ENCODE measurements around the gene TMCO6.
"Not testable (repeated sequence)": the region's sequence is repeated elsewhere in the genome, so short reads cannot be mapped to it uniquely, and the experiment has no call there.

The TMCO6 gene

GRCh38 chr5:140622301-140622700 is 16.9 kb upstream of the TMCO6 start (continued):
- TF ChIP-seq ZNF18 (tag by site-specific recombination; IDR thresholded peaks at IDR 0.05) (no peak), KLF10 (tag by site-specific recombination; IDR thresholded peaks at IDR 0.05) (no peak), ZNF354C (tag by site-specific recombination; IDR thresholded peaks at IDR 0.05; ENCODE audit: borderline replicate concordance, low read depth) (no peak)

GRCh38 chr5:140623061-140623460 is 16.2 kb upstream of the TMCO6 start:
- H3K4me1 ChIP-seq (ENCODE audit: control insufficient read depth, insufficient read depth, low read length); POLR2A ChIA-PET; H3K9me3 ChIP-seq (ENCODE audit: control insufficient read depth, insufficient read depth, low read depth, low read length); H3K27ac ChIP-seq (ENCODE audit: extremely low read depth, low read depth, low read length); H3K4me3 ChIP-seq (ENCODE audit: low read depth, low read length); H3K36me3 ChIP-seq (ENCODE audit: control insufficient read depth in 2 of 2, insufficient read depth in 1 of 2, low read length in 2 of 2): not testable (repeated sequence)
- CTCF ChIA-PET: interaction anchor here (0.6 to 2.2 kb wide), 3 partner anchors 12 to 378 kb away, joined by 3 to 8 read pairs (median 4); no protein-coding TSS in a partner anchor

GRCh38 chr5:140624886-140625285 is 14.4 kb upstream of the TMCO6 start:
- POLR2A ChIA-PET: interaction anchor here (0.6 kb wide), 1 partner anchor 85 kb away, joined by 3 read pairs; no protein-coding TSS in a partner anchor
- not testable (repeated sequence) for H3K4me1 ChIP-seq (ENCODE audit: control insufficient read depth, insufficient read depth, low read length); H3K36me3 ChIP-seq (ENCODE audit: control insufficient read depth in 2 of 2, insufficient read depth in 1 of 2, low read length in 2 of 2); H3K9me3 ChIP-seq (ENCODE audit: control insufficient read depth, insufficient read depth, low read depth, low read length); H3K27ac ChIP-seq (ENCODE audit: extremely low read depth, low read depth, low read length); H3K4me3 ChIP-seq (ENCODE audit: low read depth, low read length)
- CTCF ChIA-PET: interaction anchor here (0.8 kb wide), 1 partner anchor 11 kb away, joined by 3 read pairs; no protein-coding TSS in a partner anchor

DNA sequence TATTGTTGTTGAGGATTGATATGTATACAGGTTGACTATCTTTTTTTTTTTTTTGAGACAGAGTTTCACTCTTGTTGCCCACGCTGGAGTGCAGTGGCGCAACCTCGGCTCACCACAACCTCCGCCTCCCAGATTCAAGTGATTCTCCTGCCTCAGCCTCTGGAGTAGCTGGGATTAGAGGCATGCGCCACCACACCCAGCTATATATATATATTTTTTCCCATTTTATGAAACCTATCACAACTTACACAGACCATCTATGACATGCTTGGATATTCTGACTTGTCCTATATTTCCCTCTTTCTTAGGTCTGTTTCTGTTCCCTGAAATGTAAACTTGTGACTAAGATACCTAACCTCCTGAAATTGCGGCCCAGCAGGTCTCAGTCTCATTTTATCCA is 11.3 kb upstream of the TMCO6 start:
- POLR2A ChIA-PET: interaction anchor here (1.1 kb wide), 1 partner anchor 15 kb away, joined by 3 read pairs; no protein-coding TSS in a partner anchor
- Histone ChIP-seq H3K9me3 (ENCODE audit: control insufficient read depth, insufficient read depth, low read depth, low read length) (no peaks in the 10 kb centered on the region; the same call in 1 of the 2 replicates), H3K36me3 (ENCODE audit: control insufficient read depth in 2 of 2, insufficient read depth in 1 of 2, low read length in 2 of 2) (no peaks in the 10 kb centered on the region), H3K4me1 (ENCODE audit: control insufficient read depth, insufficient read depth, low read length) (no peaks in the 10 kb centered on the region), H3K4me3 (ENCODE audit: low read depth, low read length) (no peak overlapping the region), H3K27ac (ENCODE audit: extremely low read depth, low read depth, low read length) (no peak overlapping the region)
- CTCF ChIA-PET: interaction anchor here (0.8 to 0.9 kb wide), 3 partner anchors 10 to 54 kb away, joined by 3 to 5 read pairs (median 4); no protein-coding TSS in a partner anchor
- TF ChIP-seq ZNF768 (tag by site-specific recombination; IDR thresholded peaks at IDR 0.05): no peak
- TF ChIP-seq ZNF623 (tag by site-specific recombination; IDR thresholded peaks at IDR 0.05): no peak
- no peak for TF ChIP-seq ZNF211 (tag by site-specific recombination; IDR thresholded peaks at IDR 0.05; ENCODE audit: low read depth)
- TF ChIP-seq, protein P1, sequence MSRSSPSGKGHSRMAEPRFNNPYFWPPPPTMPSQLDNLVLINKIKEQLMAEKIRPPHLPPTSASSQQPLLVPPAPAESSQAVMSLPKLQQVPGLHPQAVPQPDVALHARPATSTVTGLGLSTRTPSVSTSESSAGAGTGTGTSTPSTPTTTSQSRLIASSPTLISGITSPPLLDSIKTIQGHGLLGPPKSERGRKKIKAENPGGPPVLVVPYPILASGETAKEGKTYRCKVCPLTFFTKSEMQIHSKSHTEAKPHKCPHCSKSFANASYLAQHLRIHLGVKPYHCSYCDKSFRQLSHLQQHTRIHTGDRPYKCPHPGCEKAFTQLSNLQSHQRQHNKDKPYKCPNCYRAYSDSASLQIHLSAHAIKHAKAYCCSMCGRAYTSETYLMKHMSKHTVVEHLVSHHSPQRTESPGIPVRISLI (tag by site-specific recombination; IDR thresholded peaks at IDR 0.05): peak; percentile 67; the same call in 1 of the 2 replicates
- TF ChIP-seq, protein P2, sequence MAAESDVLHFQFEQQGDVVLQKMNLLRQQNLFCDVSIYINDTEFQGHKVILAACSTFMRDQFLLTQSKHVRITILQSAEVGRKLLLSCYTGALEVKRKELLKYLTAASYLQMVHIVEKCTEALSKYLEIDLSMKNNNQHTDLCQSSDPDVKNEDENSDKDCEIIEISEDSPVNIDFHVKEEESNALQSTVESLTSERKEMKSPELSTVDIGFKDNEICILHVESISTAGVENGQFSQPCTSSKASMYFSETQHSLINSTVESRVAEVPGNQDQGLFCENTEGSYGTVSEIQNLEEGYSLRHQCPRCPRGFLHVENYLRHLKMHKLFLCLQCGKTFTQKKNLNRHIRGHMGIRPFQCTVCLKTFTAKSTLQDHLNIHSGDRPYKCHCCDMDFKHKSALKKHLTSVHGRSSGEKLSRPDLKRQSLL (tag by site-specific recombination; IDR thresholded peaks at IDR 0.05): no peak
- 0 out of 2 replicates have a peak, but pooled peaks have one; percentile 33 for TF ChIP-seq ZNF184 (tag by site-specific recombination; IDR thresholded peaks at IDR 0.05)
- TF ChIP-seq ZNF558 (tag by site-specific recombination; IDR thresholded peaks at IDR 0.05): peak; percentile 72; the same call in 1 of the 2 replicates
- peak; percentile 97 for TF ChIP-seq ZNF280D (tag by site-specific recombination; IDR thresholded peaks at IDR 0.05)
- no peak for TF ChIP-seq SCRT1 (tag by site-specific recombination; IDR thresholded peaks at IDR 0.05; ENCODE audit: borderline replicate concordance)
- TF ChIP-seq ZBTB7A (tag by site-specific recombination; IDR thresholded peaks at IDR 0.05; ENCODE audit: low read depth): no peak
- TF ChIP-seq, protein P3, sequence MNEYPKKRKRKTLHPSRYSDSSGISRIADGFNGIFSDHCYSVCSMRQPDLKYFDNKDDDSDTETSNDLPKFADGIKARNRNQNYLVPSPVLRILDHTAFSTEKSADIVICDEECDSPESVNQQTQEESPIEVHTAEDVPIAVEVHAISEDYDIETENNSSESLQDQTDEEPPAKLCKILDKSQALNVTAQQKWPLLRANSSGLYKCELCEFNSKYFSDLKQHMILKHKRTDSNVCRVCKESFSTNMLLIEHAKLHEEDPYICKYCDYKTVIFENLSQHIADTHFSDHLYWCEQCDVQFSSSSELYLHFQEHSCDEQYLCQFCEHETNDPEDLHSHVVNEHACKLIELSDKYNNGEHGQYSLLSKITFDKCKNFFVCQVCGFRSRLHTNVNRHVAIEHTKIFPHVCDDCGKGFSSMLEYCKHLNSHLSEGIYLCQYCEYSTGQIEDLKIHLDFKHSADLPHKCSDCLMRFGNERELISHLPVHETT (tag by site-specific recombination; IDR thresholded peaks at IDR 0.05): 0 out of 2 replicates have a peak, but pooled peaks have one; percentile 33
- TF ChIP-seq ZNF404 (tag by site-specific recombination; IDR thresholded peaks at IDR 0.05): no peak
- peak; percentile 23 for TF ChIP-seq ZNF510 (tag by site-specific recombination; IDR thresholded peaks at IDR 0.05; ENCODE audit: insufficient replicate concordance)
- no peak for TF ChIP-seq ZNF785 (tag by site-specific recombination; IDR thresholded peaks at IDR 0.05)
- peak; percentile 98 for TF ChIP-seq SETDB1 (IDR thresholded peaks at IDR 0.05; ENCODE audit: insufficient read length, low read length)

Measured in HEK293 (cell line).